ENCODE measurements around the gene GATB.

GATB gene

GRCh38 chr4:151692821-151693673 is 67.8 kb downstream of the GATB start:
- no peak for DNase-seq

GRCh38 chr4:151692443-151692782 is 68.4 kb downstream of the GATB start:
- DNase-seq = no peak

- DNase-seq = no peak
These were observed 69.0 kb downstream of the GATB start for GRCh38 chr4:151691639-151692442.

- DNase-seq = no peak
These were observed 69.9 kb downstream of the GATB start for GRCh38 chr4:151690876-151691275.

GRCh38 chr4:151690164-151690870 is 70.5 kb downstream of the GATB start:
- peak; percentile 81 for DNase-seq

- DNase-seq = no peak
These were observed 71.4 kb downstream of the GATB start for GRCh38 chr4:151689211-151689991.

- DNase-seq = no peak
These were observed 72.1 kb downstream of the GATB start for GRCh38 chr4:151688785-151689043.

- DNase-seq = peak; percentile 67
These were observed 72.6 kb downstream of the GATB start for GRCh38 chr4:151688003-151688784.

- peak; percentile 31 for DNase-seq
These were observed 73.7 kb downstream of the GATB start for GRCh38 chr4:151687021-151687640.

- no peak for DNase-seq
These were observed 75.5 kb downstream of the GATB start for GRCh38 chr4:151685303-151685702.

- no peak for DNase-seq
These were observed 79.7 kb downstream of the GATB start for GRCh38 chr4:151681085-151681484.

- no peak for DNase-seq
These were observed 81.6 kb downstream of the GATB start for GRCh38 chr4:151679231-151679630.

- DNase-seq = no peak
These were observed 82.5 kb downstream of the GATB start for GRCh38 chr4:151678048-151678872.

- no peak for DNase-seq
These were observed 83.6 kb downstream of the GATB start for GRCh38 chr4:151677193-151677592.

- peak; percentile 85 for DNase-seq
These were observed 84.5 kb downstream of the GATB start for GRCh38 chr4:151676301-151676700.

GRCh38 chr4:151675411-151675971 is 85.3 kb downstream of the GATB start:
- DNase-seq = no peak

- peak; percentile 31 for DNase-seq
These were observed 85.9 kb downstream of the GATB start for GRCh38 chr4:151674804-151675391.

- no peak for DNase-seq
These were observed 86.8 kb downstream of the GATB start for GRCh38 chr4:151673908-151674520.

- no peak for DNase-seq
These were observed 87.8 kb downstream of the GATB start for GRCh38 chr4:151672996-151673395.

Measured in fibroblast of skin of right quadriceps (primary cell).